Hippocampal formation (tissue), 2 donors: Measurements from ENCODE around the gene PER1.

Experiments
- DNase-seq, 2 donors: peaks; one replicate each; lab custom pipeline; 2025; lab: John Stamatoyannopoulos, UW

Gene PER1

GRCh38 chr17:8166731-8167130 lies 14.5 kb upstream of the PER1 start:
- DNase-seq, result no peak

GRCh38 chr17:8164815-8165131 lies 12.6 kb upstream of the PER1 start:
- no peak for DNase-seq

DNA sequence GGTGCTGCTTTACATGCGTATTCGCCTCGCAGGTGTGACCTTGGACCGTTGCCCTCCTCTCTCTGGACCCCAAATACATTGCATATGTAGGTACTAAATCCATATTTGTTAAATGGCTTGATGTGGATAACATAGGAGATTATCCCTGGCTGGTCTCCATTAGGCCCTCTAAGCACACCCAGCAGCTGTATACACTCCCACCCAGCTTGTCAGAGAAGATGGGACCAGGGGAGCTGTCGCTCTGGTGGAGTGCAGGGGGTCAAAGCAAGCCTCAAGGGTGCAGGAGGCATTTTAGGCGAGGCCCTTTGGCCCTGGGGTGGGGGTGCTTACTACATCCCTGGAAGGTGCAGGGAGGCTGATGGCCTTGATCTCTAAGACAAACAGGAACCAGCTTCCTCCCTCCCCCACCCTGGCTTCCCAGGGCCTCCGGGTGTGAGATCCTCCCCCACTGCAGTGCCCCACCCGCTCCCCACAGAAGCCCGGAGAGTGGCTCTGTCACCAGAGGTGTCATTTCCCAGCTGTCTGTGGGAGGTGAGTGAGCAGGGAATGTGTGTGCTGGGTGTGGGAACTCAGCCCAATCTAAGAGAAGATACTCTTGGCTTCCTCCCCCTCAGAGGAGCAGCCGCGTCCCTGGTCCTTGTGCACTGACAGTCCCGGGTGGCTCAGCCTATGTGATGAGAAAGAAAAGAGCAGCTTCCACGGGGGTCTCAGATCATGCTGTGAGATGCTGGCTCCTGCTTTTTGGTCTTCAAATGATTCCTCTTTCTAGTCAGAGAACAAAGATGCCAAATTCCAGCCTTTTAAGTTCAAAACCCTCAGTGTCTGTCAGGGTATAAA lies 12.0 kb upstream of the PER1 start:
- DNase-seq, result peak in 1 of 2 donors; percentile 37

GRCh38 chr17:8162997-8163977 lies 11.1 kb upstream of the PER1 start:
- DNase-seq, result no peak

DNA sequence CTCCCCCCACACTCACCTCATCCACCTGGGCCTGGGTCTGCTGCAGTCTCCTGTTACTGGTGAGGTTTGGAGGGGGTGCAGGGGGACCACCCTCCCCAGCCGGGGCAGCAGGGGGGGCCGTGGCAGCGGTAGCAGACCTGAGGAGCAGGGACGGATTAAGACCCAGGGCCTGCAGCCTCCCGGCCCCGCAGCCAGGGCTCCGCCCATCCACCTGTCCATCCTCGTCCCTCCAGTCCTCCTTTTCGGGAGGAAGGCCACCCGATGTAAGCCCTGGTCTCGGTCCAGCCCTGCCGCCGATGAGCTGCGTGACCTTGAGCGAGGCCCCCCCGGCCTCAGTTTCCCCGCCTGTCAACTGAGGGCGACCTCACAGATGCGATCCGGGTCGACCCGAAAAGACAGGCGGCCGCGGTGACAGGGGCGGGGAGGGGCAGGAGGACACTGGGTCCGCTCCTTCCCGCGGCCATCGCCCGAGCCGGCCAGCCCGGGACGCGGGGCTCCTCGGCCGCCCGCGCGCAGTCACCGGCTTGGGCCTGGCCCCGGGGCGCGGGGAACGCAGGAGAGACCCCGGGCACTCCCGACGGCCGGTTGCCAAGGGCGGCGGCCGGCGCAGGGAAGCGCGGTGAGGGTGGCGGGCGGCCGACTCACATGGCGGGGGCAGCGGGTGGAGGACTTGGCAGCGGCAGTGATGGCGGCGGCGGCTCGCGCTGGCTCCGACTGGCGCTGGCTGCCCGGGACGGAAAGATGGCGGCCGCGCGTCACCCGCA lies 10.2 kb upstream of the PER1 start, which contains the start of gene VAMP2:
VAMP2 (minus strand) TSS at position 716 of the 764 bp plus-strand sequence; CDS start at position 647, 69 bp downstream.
- DNase-seq, result peak in 1 of 2 donors; percentile 72

GRCh38 chr17:8161289-8162232 lies 9.4 kb upstream of the PER1 start:
- no peak for DNase-seq

DNA sequence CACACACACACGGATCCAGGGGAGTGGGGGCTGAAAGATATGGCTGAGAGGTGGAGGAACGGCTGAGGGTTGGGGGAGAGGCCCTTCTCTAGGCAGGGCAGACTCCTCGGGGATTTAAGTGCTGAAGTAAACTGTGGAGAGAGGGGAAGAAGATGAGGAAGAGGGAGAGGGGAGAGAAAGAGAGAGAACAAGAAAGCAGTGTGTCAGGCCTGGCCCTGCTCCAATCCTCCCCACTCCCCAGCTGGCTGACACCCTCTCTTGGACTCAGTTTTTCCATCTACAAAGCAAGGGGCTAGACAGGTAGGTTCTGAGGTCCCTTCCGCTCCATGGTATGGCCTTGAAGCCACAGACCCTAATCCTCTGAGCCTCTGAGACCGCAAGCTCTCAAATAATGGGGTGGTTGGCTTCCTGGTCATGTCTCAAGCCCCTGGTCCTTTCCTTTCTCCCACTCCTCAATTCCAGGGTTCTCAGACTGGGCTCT lies 8.6 kb upstream of the PER1 start:
- no peak for DNase-seq

DNA sequence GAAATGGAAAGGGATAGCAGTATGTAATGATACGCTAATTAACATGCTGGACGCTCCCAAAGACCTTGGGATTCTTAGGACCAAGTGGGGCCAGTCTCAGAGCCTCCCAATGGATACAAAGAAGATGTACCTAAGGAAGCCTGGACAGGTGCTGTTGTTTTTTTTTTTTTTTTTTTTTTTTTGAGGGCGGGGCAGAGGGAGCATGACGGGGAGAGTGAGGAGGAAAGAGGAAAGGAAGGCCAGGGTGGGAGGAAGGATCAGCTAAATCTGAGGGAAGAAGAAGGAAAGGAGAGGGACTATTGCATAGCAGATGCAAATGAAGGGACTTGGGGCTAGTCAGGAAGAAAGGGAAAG lies 8.0 kb upstream of the PER1 start:
- DNase-seq, result no peak

DNA sequence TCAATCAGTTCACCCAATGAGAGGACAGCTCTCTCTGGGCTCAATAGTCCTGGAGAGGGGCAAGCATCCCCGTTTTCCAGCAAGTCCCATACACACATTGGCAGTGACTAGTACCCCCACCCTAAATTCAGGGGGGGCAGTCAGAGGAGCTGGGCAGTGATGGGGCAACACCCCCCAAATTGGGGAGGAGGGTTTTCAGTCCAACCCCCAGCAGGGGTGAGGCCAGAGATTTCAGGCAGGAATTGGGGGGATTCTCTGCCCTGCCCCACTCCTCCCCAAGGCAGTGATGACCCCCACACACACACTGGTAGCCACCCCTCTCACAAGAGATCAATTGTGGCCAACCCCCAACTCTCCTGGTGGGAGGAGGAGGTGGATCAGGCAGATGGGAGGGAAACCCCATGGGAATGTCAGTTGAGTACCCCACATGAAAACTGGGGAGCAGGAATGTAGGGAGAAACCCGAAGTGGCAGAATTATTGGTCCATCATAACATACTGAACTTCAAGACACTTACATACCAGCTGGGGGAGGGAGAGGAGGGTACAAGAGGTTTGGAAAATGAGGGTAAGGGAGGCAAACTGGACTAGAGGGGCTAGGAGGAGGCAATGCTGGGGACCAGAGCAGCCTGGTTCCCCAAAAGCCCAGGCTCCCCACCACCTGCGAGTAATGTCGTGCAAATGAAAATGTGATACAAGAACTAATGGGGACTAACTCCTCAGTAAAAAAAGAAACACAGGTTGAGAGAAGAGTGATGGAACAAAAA lies 7.4 kb upstream of the PER1 start:
- DNase-seq, result no peak

GRCh38 chr17:8159032-8159400 lies 6.8 kb upstream of the PER1 start:
- no peak for DNase-seq

- peak; percentile 86 for DNase-seq
Measured at GRCh38 chr17:8158267-8159031, 6.2 kb upstream of the PER1 start.

DNA sequence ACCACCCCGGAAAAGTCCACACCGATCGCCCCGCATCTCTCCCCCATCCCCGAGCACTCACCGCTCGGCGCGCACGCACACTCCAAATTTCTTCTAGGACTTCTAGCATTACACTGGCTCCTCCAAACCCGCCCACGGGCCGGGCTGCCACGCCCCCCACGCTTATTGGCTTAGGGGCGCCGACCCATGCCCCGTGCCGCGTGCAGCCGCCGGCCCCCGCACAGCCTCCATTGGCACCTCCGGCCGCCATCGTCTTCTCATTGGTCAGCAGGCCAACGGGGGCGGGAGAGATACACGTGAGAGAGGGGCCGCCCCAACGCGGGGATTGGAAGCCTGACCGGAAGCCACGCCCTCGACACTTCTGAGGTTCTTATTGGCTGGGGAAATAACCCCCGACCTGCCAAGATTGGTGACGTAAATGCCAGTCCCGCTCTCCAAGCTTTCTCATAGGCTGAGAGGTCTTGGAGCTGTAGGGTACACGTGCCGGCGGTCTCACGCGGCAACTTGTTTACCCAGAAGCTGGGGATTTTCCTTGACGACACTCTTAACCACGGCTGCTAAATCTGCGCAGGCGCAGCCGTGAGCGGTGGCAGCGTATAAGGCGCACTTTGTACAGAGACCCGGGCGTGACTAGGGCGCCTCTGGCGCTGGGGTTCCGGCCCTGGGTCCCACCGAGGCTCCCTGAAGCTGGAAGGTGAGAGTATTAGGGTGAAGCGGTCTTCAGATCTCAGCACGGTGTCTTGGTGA lies 4.2 kb upstream of the PER1 start:
- DNase-seq, result peak; percentile 99 to 100

GRCh38 chr17:8155996-8156245 lies 3.7 kb upstream of the PER1 start:
- no peak for DNase-seq

DNA sequence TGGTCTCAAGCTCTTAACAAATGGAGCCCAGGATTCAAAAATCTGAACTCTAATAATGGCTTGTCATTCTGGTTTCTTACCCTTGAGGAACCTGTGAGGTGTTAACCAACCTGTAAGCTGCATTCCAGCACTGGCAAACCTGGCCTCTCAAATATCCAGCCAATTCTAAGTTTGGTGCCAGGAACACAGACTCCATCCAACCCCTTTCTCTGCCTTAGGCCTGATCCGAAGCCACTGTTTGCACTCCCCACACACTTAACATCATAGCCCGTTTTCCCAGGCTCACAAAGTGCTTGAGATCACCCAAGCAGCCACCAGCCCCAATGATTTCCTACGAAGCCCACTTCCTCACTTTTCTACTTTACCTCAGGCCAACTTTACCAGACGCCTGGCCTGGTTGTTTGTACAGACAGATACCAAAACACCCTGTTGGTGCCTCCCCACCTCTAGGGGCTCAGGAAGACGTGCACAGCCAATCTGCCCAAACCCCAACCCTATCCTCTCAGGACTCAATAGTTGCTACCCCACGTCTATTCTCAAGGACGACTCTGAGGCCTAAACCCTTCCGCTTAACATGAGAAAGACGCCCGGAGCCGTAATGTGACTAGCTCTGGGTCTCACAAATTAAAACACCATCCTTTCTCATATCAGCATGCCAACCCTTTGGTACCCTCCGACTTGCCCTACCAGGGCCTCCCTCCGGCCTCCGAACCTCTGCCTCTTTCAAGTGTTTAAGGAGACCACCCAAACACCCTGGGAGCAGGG lies 3.2 kb upstream of the PER1 start:
- no peak for DNase-seq

- no peak for DNase-seq
Measured at GRCh38 chr17:8154608-8155155, 2.5 kb upstream of the PER1 start.

- peak; percentile 93 to 95 for DNase-seq
Measured at GRCh38 chr17:8153957-8154607, 1.9 kb upstream of the PER1 start.

DNA sequence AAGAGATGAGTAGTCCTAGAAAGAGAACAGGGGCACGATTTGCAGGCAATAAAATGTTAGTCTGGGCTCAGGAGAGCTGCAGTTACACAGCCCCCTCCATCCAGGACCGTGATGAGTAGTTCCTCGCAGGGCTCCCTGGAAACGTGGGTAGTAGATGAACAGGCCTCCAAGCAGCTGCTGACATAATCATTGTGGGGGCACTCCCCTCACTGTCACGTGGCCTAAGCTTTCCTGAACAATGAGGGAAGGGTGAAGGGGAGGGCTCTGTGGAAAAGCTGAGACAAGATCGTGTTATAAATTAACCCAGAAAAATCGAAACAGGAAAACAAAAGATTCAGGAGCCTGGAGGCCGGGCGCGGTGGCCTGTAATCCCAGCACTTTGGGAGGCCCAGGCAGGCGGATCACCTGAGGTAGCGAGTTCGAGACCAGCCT lies 1.3 kb upstream of the PER1 start:
- DNase-seq, result peak; percentile 40 to 74
